Progenitor cell of endocrine pancreas (in vitro differentiated cells): ENCODE data around the gene PCBP1. TPM values are rescaled to one million over a fixed set of nuclear protein-coding genes. Genes with fewer than 3 reads are reported as not detected.
A peak's percentile ranks its signal among the peaks of the same experiment; 100 is the strongest.
"Not testable (repeated sequence)": the region's sequence is repeated elsewhere in the genome, so short reads cannot be mapped to it uniquely, and the experiment has no call there.

Experiments
- DNase-seq: peaks from one replicate; pipeline ENCODE4 v3.0.0; 2021; ENCODE audit warnings: low spot score; ENCODE audit not compliant: unreplicated experiment
- H3K27ac Mint-ChIP-seq: 2 replicates; pipeline ENCODE4 v1.8.0; 2021; ENCODE audit warnings: mild to moderate bottlenecking, moderate library complexity, mixed read lengths
- H3K27me3 Mint-ChIP-seq: 2 replicates; pipeline ENCODE4 v1.8.0; 2021; ENCODE audit warnings: mixed read lengths
- H3K36me3 Mint-ChIP-seq: 2 replicates; pipeline ENCODE4 v1.8.0; 2022; ENCODE audit warnings: mixed read lengths; ENCODE audit not compliant: insufficient read depth
- H3K4me1 Mint-ChIP-seq: 2 replicates; pipeline ENCODE4 v1.8.0; 2021; ENCODE audit warnings: low read depth, mixed read lengths
- H3K4me3 Mint-ChIP-seq: 2 replicates; pipeline ENCODE4 v1.8.0; 2021; ENCODE audit warnings: low read depth, mild to moderate bottlenecking, moderate library complexity, mixed read lengths
- H3K9me3 Mint-ChIP-seq: 2 replicates; pipeline ENCODE4 v1.8.0; 2021; ENCODE audit warnings: low read depth, mixed read lengths
- CTCF ChIP-seq: fragments of 200-600 bp; sonication (generic); IDR thresholded peaks from one replicate; pipeline ENCODE4 v1.5.0; 2021; ENCODE audit warnings: antibody characterized with exemption, mild to moderate bottlenecking; ENCODE audit not compliant: unreplicated experiment
- total RNA-seq: library from RNA; stranded (reverse); gene quantifications from 2 replicates; pipeline ENCODE4 v1.2.1, GENCODE V29; 2021

Gene PCBP1
- total RNA-seq, 1 donor from 2014 or later: 305 TPM

GRCh38 chr2:70090706-70091334 is 3.5 kb downstream of the PCBP1 start:
- no peaks in the 10 kb centered on the region for H3K27me3 Mint-ChIP-seq
- no peak overlapping the region for H3K4me3 Mint-ChIP-seq

GRCh38 chr2:70091364-70091763 is 4.1 kb downstream of the PCBP1 start:
- Mint-ChIP-seq H3K27ac (peak overlapping the region; percentile 22), H3K4me1 (peaks cover 8% of the 10 kb centered on the region), H3K36me3 (peaks cover 23% of the 10 kb centered on the region), H3K9me3 (no peaks in the 10 kb centered on the region), H3K4me3 (no peak overlapping the region), H3K27me3 (no peaks in the 10 kb centered on the region)
- no peak for TF ChIP-seq CTCF
- DNase-seq: no peak

More at GRCh38 chr2:70090706-70091334, 3.5 kb downstream of the PCBP1 start:
- Mint-ChIP-seq H3K4me1 (peaks cover 11% of the 10 kb centered on the region), H3K27ac (no peak overlapping the region), H3K36me3 (peaks cover 23% of the 10 kb centered on the region), H3K9me3 (no peaks in the 10 kb centered on the region)
- no peak for DNase-seq
- no peak for TF ChIP-seq CTCF

- Mint-ChIP-seq H3K4me1 (peaks cover 8% of the 10 kb centered on the region), H3K27ac (no peak overlapping the region), H3K27me3 (no peaks in the 10 kb centered on the region), H3K36me3 (peaks cover 23% of the 10 kb centered on the region), H3K4me3 (no peak overlapping the region), H3K9me3 (no peaks in the 10 kb centered on the region)
- TF ChIP-seq CTCF: no peak
- DNase-seq: no peak
These were observed 4.5 kb downstream of the PCBP1 start for GRCh38 chr2:70091816-70092215.

- not testable (repeated sequence) for H3K4me1 Mint-ChIP-seq, H3K4me3 Mint-ChIP-seq, H3K27me3 Mint-ChIP-seq, H3K9me3 Mint-ChIP-seq, H3K27ac Mint-ChIP-seq, DNase-seq
- H3K36me3 Mint-ChIP-seq: peaks cover 21% of the 10 kb centered on the region
These were observed 5.4 kb downstream of the PCBP1 start for GRCh38 chr2:70092576-70093243.

- no peaks in the 10 kb centered on the region for H3K9me3 Mint-ChIP-seq
- H3K36me3 Mint-ChIP-seq: peaks cover 5% of the 10 kb centered on the region
- H3K27ac Mint-ChIP-seq: peak overlapping the region; percentile 25
- no peak for TF ChIP-seq CTCF
- no peak for DNase-seq
- no peaks in the 10 kb centered on the region for H3K27me3 Mint-ChIP-seq
- no peak overlapping the region for H3K4me3 Mint-ChIP-seq
- H3K4me1 Mint-ChIP-seq: peaks cover 6% of the 10 kb centered on the region
These were observed 7.1 kb downstream of the PCBP1 start for GRCh38 chr2:70094171-70094977.
